GM18519 (cell line): ENCODE results near the gene PAQR5.
"Not testable (repeated sequence)": the region's sequence is repeated elsewhere in the genome, so short reads cannot be mapped to it uniquely, and the experiment has no call there.

Experiments
- ATAC-seq: cut with Tn5 transposase; IDR thresholded peaks from one replicate; pipeline ENCODE4 v1.9.1; 2021; ENCODE audit warnings: mild to moderate bottlenecking, moderate library complexity; ENCODE audit not compliant: unreplicated experiment, low FRiP score

PAQR5 gene

GRCh38 chr15:69292826-69293420, 5.8 kb upstream of the PAQR5 start:
- no peak for ATAC-seq

GRCh38 chr15:69293741-69294615, 4.7 kb upstream of the PAQR5 start:
- no peak for ATAC-seq

GRCh38 chr15:69296606-69297005, 2.1 kb upstream of the PAQR5 start:
- ATAC-seq, result no peak

GRCh38 chr15:69297642-69298353, 914 bp upstream of the PAQR5 start:
- no peak for ATAC-seq

GRCh38 chr15:69298354-69298696, 387 bp upstream of the PAQR5 start:
- no peak for ATAC-seq

- ATAC-seq, result no peak
Observed at GRCh38 chr15:69299451-69299886, 757 bp downstream of the PAQR5 start.

- ATAC-seq, result no peak
Observed at GRCh38 chr15:69299943-69300588, 1.4 kb downstream of the PAQR5 start.

- not testable (repeated sequence) for ATAC-seq
Observed at GRCh38 chr15:69301101-69301500, 2.4 kb downstream of the PAQR5 start.

- ATAC-seq, result not testable (repeated sequence)
Observed at GRCh38 chr15:69302087-69302486, 3.4 kb downstream of the PAQR5 start.

GRCh38 chr15:69302929-69303328, 4.2 kb downstream of the PAQR5 start:
- no peak for ATAC-seq

- no peak for ATAC-seq
Observed at GRCh38 chr15:69303337-69304181, 4.8 kb downstream of the PAQR5 start.

GRCh38 chr15:69304182-69304545, 5.5 kb downstream of the PAQR5 start:
- ATAC-seq, result no peak

- no peak for ATAC-seq
Observed at GRCh38 chr15:69305204-69305931, 6.7 kb downstream of the PAQR5 start.

GRCh38 chr15:69305933-69306568, 7.3 kb downstream of the PAQR5 start:
- no peak for ATAC-seq

- no peak for ATAC-seq
Observed at GRCh38 chr15:69307939-69308338, 9.2 kb downstream of the PAQR5 start.

- ATAC-seq, result no peak
Observed at GRCh38 chr15:69308949-69309348, 10.2 kb downstream of the PAQR5 start.

GRCh38 chr15:69311319-69311721, 12.6 kb downstream of the PAQR5 start:
- no peak for ATAC-seq

GRCh38 chr15:69313432-69314000, 14.8 kb downstream of the PAQR5 start:
- ATAC-seq, result no peak

- ATAC-seq, result no peak
Observed at GRCh38 chr15:69314131-69314530, 15.4 kb downstream of the PAQR5 start.
